ENCODE results near the gene BCL2L2.
"Not testable (repeated sequence)": the region's sequence is repeated elsewhere in the genome, so short reads cannot be mapped to it uniquely, and the experiment has no call there.

Gene BCL2L2

DNA sequence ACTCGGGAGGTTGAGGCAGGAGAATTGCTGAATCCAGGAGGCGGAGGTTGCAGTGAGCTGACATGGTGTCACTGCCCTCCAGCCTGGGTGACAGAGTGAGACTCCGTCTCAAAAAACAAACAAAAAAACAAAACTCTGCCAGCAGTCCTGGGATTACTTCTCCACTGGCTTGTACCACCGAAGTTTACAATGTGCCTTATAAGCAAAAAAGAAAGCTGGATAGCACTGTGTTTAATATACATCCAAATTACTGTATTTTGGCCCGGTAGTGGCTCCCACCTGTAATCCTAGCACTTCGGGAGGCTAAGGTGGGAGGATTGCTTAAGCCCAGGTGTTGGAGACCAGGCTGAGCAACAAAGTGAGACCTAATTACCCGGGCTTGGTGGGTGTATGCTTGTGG, 37.4 kb upstream of the BCL2L2 start:
- Histone ChIP-seq H2AFZ (ENCODE audit: low read depth, low read length, severe bottlenecking) (no peak overlapping the region), H3K27me3 (ENCODE audit: low read length) (no peaks in the 10 kb centered on the region)

DNA sequence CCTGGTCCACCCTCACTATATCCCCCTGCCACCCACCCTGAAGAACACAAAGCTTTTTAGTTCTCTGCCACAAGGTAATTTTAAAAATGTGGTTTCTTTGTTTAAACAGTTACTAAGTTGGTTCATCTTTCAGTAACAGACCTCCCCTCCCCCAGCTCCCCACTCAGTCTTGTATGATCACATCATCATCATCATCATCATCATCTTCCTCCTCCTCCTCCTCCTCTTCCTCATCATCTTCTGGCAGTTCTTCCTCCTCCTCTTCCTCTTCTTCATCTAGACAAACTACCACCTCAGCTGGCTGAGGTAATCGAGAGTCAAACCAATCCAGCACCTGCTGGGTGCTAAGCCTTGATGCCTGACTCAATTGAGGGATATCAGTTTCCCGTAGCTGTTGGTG, 31.2 kb upstream of the BCL2L2 start:
- H3K36me3 ChIP-seq (ENCODE audit: low read length): no peaks in the 10 kb centered on the region
- no peaks in the 10 kb centered on the region for H3K79me2 ChIP-seq (ENCODE audit: insufficient read depth, low read length)
- no peak overlapping the region for H3K9ac ChIP-seq (ENCODE audit: low read length)
- TF ChIP-seq CTCF (IDR thresholded peaks at IDR 0.05; ENCODE audit: insufficient read depth, low read length, poor library complexity, severe bottlenecking): no peak
- TF ChIP-seq EZH2phosphoT487 (conservative IDR thresholded peaks at IDR 0.05; ENCODE audit: low read length): no peak
- no peak overlapping the region for H2AFZ ChIP-seq (ENCODE audit: low read depth, low read length, severe bottlenecking)
- no peak overlapping the region for H3K4me3 ChIP-seq (ENCODE audit: insufficient read depth, low read length, poor library complexity, severe bottlenecking)
- H3K27ac ChIP-seq (ENCODE audit: low read depth, low read length): no peak overlapping the region
- H3K27me3 ChIP-seq (ENCODE audit: low read length): no peaks in the 10 kb centered on the region
- no peaks in the 10 kb centered on the region for H3K9me2 ChIP-seq (replicated peaks; ENCODE audit: insufficient read depth, low read length)
- H3K4me2 ChIP-seq (ENCODE audit: low read depth, low read length, poor library complexity, severe bottlenecking): no peak overlapping the region
- H3F3A ChIP-seq (ENCODE audit: insufficient read depth): no peaks in the 10 kb centered on the region
- no peaks in the 10 kb centered on the region for H3K9me3 ChIP-seq (ENCODE audit: insufficient read depth, low read length)
- H4K20me1 ChIP-seq (ENCODE audit: low read depth, low read length): no peaks in the 10 kb centered on the region

More for the DNA sequence above, 37.4 kb upstream of the BCL2L2 start:
- Histone ChIP-seq H3K9me3 (ENCODE audit: insufficient read depth, low read length) (no peaks in the 10 kb centered on the region), H4K20me1 (ENCODE audit: low read depth, low read length) (no peaks in the 10 kb centered on the region), H3K36me3 (ENCODE audit: low read length) (no peaks in the 10 kb centered on the region), H3K9me2 (replicated peaks; ENCODE audit: insufficient read depth, low read length) (no peaks in the 10 kb centered on the region), H3K79me2 (ENCODE audit: insufficient read depth, low read length) (no peaks in the 10 kb centered on the region), H3K4me3 (ENCODE audit: insufficient read depth, low read length, poor library complexity, severe bottlenecking) (no peak overlapping the region), H3F3A (ENCODE audit: insufficient read depth) (no peaks in the 10 kb centered on the region), H3K27ac (ENCODE audit: low read depth, low read length) (no peak overlapping the region), H3K9ac (ENCODE audit: low read length) (no peak overlapping the region), H3K4me2 (ENCODE audit: low read depth, low read length, poor library complexity, severe bottlenecking) (no peak overlapping the region)
- TF ChIP-seq EZH2phosphoT487 (conservative IDR thresholded peaks at IDR 0.05; ENCODE audit: low read length) (no peak), CTCF (IDR thresholded peaks at IDR 0.05; ENCODE audit: insufficient read depth, low read length, poor library complexity, severe bottlenecking) (no peak)

GRCh38 chr14:23277189-23277588, 29.4 kb upstream of the BCL2L2 start:
- no peak overlapping the region for H3K4me2 ChIP-seq (ENCODE audit: low read depth, low read length, poor library complexity, severe bottlenecking)
- no peak overlapping the region for H3K27ac ChIP-seq (ENCODE audit: low read depth, low read length)
- no peak for TF ChIP-seq CTCF (IDR thresholded peaks at IDR 0.05; ENCODE audit: insufficient read depth, low read length, poor library complexity, severe bottlenecking)
- H3K9me2 ChIP-seq (replicated peaks; ENCODE audit: insufficient read depth, low read length): no peaks in the 10 kb centered on the region
- H4K20me1 ChIP-seq (ENCODE audit: low read depth, low read length): no peaks in the 10 kb centered on the region
- no peaks in the 10 kb centered on the region for H3K27me3 ChIP-seq (ENCODE audit: low read length)
- H2AFZ ChIP-seq (ENCODE audit: low read depth, low read length, severe bottlenecking): no peak overlapping the region
- H3K4me3 ChIP-seq (ENCODE audit: insufficient read depth, low read length, poor library complexity, severe bottlenecking): no peak overlapping the region
- H3K9ac ChIP-seq (ENCODE audit: low read length): no peak overlapping the region
- H3F3A ChIP-seq (ENCODE audit: insufficient read depth): no peaks in the 10 kb centered on the region
- H3K9me3 ChIP-seq (ENCODE audit: insufficient read depth, low read length): no peaks in the 10 kb centered on the region
- H3K36me3 ChIP-seq (ENCODE audit: low read length): no peaks in the 10 kb centered on the region
- H3K79me2 ChIP-seq (ENCODE audit: insufficient read depth, low read length): no peaks in the 10 kb centered on the region

DNA sequence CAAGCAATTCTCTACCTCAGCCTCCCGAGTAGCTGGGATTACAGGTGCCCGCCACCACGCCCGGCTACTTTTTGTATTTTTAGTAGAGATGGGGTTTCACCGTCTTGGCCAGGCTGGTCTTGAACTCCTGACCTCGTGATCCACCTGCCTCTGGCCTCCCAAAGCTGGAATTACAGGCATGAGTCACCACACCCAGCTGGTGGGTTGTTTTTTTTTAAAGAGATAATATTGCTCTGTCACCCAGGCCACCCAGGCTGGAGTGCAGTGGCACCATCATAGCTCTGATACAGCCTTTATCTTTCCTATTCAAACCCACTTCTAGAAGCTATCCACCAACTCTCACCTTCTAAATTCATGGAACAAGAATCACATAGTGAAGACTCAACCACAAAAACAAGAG, 28.7 kb upstream of the BCL2L2 start:
- H3K79me2 ChIP-seq (ENCODE audit: insufficient read depth, low read length); H2AFZ ChIP-seq (ENCODE audit: low read depth, low read length, severe bottlenecking); H3K27ac ChIP-seq (ENCODE audit: low read depth, low read length); H3K9me2 ChIP-seq (replicated peaks; ENCODE audit: insufficient read depth, low read length); H3K9me3 ChIP-seq (ENCODE audit: insufficient read depth, low read length); H3K9ac ChIP-seq (ENCODE audit: low read length); H3F3A ChIP-seq (ENCODE audit: insufficient read depth); H3K27me3 ChIP-seq (ENCODE audit: low read length); H3K36me3 ChIP-seq (ENCODE audit: low read length); H3K4me3 ChIP-seq (ENCODE audit: insufficient read depth, low read length, poor library complexity, severe bottlenecking); H4K20me1 ChIP-seq (ENCODE audit: low read depth, low read length); H3K4me2 ChIP-seq (ENCODE audit: low read depth, low read length, poor library complexity, severe bottlenecking): not testable (repeated sequence)
